NCI-H128 (cell line): ENCODE results near the gene BCOR.

Experiments used
- DNase-seq: peaks from one replicate; lab custom pipeline; 2025; ENCODE audit not compliant: unreplicated experiment; lab: John Stamatoyannopoulos, UW

Gene BCOR

DNA sequence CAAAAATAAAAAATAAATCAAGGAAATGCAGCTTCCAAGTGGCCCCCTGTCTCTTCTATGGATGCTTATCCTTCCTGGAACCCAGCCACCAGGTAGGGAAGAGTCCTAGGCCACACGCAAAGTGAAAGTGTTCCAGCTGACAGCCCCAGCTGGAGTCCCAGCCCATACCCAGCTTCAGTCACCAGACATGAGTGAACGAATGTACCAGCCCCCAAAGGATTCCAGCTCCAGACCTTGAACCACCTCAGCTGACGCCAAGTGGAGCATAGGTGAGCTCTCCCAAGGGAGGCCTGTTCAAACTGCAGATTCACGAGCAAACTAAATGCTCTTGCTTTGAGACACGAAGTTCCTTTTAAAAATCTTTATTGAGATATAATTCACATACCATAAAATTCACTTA is 62.0 kb downstream of the BCOR start:
- no peak for DNase-seq

DNA sequence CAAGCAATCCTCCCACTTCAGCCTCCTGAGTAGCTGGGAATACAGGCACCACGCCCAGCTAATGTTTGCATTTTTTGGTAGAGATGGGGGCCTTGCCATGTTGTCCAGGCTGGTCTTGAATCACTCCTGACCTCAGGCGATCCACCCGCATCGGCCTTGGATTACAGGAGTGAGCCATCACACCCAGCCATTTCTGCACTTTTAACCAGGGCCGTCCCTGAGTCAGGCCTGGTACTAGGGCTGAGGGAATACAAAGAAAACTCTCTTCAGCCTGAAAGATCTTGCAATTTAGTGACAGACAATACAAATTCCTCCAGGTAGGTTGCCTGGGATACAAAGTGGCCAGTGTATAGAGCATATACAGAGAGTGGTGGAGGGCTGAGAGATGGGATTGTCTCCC is 65.8 kb downstream of the BCOR start:
- no peak for DNase-seq

DNA sequence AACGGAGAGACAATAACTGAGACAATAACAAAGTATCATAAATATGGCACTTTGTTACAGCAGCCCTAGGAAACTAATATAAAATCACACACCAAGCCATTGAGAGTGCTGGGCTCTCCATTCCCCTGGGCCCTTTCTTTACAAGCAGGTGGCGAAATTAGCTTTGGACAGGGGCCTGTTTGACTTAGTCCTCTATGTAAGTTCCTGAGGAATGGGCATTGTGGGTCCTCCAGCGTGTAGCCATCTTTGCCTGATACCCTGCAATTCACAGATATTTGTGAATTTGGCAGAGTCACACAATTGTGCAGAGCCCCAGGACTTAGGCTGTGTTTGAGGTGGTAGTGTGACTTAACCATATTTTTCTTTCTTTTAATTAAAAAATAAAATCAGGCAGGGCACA is 67.6 kb downstream of the BCOR start:
- no peak for DNase-seq

DNA sequence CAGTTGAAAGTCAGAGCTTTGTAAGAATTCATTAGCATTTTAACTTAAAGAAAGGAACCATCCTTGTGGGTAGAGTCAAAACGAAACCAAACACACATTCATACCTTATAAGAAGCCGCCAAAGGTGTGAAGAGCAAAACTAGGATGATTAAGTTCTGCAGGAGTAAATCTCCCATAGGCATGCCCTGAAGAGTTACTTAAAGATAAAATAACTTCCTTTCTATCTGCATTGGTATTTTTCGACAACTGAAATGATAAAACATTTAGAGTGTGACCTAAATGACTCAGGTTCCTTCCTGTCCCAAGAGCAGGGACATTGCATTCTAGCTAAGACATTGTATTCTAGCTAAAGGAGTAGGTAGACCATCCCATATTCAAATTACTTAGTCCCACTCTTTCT is 75.3 kb downstream of the BCOR start:
- DNase-seq: no peak

DNA sequence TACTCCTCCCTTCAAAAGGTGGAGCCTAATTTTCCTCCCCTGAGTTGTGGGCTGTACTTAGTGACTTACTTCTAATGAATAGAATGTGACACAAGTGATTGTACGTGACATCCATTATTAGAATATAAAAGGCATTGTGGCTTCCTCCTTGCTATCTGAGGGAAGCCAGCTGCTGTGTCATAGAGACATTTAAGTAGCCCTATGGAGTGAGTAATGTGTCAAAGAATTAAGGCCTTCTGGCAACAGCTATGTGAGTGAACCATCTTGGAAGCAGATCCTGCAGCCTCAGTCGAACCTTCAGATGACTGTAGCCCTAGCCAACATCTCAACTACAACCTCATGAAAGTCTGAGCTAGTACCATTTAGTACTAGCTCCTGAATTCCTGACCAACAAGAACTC is 76.1 kb downstream of the BCOR start:
- no peak for DNase-seq

DNA sequence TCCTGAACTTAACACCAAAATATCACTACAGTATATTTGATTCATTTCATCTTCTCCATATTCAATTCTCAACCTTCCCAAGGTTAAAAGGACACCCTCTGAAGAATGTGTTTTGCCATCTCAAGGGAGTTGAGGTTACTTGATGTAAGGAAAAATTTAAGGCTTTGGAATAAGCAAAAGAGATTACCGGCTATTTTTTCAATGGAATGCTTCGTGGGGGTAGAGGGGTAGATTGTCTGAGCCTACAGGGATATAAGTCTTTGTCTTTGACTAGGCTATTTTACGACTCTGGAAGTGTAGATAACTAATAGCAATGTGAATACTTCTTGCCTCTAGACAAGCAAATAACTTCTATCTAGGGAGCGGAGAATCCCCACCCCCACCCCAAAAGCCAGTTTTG is 78.2 kb downstream of the BCOR start:
- no peak for DNase-seq

DNA sequence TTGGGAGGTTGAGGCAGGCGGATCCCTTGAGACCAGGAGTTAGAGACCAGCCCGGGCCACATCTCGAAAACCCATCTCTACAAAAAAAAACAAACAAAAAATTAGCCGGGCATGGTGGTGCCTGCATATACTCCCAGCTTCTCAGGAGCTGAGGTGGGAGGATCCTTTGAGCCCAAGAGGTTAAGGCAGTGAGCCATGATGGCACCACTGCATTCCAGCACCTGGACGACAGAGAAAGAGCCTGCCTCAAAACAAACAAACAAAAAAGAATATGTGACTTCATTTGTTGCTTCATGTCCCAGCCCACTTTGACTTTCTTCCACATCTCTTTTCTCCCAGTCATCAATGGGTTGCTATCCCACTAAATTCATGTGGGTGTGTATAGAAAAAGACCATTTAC is 79.7 kb downstream of the BCOR start:
- DNase-seq: no peak

DNA sequence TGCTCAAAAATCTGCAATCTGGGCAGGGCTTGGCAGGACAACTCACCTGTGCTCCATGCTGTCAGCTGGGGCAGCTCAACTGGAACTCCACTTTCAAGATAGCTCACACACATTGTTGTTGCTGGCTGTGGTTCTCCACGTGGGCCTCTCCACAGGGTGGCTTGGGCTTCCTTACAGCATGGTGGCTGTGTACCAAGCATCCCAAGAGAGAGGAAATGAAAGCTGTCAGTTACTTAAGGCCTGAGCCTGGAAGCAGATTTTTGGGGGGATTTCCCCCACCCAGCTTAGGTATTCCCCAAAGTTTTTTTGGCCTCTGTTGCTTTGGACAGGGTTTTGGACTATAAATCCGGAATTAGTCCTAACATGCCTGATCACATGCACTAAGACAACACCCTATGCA is 81.0 kb downstream of the BCOR start:
- no peak for DNase-seq

DNA sequence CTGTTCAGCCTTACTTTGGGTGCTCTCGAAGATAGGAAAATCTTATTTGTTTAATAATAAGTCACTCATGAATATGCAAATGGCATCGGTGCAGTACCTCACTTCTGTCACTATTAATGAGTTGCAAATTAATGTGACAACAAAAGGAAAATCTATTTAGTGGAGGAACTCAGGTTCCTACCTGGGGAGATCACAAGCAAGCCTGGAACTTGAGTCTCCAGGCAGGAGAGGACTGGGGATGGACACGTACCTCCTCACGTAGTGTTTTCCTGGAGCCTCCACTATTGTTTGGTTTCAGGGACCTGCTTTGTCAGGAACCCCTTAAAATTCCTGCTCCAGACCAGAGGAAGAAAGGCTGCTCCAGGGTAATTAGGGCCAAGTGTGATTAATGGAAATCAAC is 82.1 kb downstream of the BCOR start:
- no peak for DNase-seq

DNA sequence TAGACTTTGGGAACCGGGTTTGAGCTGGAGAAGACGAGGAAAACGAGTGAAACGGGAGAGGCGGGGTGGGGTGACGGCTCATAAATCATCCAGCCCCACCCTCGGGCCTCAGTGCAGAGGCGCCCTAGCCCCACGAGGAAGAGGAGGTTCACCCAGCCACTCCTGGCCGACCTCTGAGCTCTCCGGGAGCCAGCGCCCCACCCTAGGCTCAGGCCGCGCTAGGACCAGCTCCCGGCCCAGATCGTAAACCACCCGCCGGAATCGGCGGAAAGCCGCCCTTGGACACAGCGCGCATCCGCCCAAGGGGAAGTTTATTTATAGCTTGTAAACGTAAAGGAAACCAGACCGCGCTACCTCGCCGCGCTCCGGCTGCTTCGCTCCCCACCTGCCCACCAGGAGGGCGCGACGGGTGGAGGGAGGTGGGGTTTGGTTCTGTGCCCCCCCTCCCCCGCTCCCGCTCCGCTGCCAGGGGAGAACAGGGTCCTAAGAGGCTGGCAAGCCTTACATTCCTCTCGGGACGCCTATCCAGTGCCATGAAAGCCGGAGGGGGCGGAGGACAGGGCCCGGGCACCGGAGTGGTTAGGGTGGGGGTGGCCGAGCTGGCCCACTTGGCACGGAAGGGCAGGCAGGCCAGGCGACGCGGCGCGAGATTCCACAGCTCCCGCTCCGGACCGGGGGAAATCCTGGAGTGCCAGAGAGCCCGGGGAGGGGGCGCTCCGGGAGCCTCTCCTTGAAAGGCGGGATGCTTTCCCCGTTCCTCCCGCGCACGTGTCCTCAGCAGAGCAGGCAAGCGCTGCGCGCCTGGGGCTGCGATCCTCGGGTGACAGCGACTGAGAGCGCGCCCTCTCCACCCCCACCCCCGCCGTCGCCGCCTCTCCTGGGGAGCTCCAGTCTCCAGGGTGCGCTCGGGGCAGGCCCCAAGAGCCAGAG is 84.2 kb downstream of the BCOR start:
- peak; percentile 52 for DNase-seq

DNA sequence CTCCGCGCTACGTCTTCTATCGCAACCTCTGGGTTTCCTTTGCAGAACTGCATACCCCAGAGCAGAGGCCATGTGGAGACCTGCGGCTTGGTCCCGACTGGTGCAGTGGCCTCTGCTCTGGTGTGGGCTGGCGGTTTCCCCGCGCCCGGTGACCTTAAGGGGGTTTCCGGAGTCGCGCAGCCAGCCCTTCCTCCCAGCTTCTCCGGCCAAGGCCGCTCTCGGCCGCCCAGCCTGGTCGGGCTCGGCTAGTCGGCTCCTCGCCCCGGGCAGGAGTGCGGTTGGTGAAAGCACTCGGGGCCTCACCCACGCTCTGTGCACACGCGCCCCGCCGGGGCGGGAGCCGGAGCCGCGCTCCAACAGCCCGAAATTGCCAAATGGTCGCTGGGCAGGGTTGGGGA is 84.9 kb downstream of the BCOR start:
- no peak for DNase-seq

DNA sequence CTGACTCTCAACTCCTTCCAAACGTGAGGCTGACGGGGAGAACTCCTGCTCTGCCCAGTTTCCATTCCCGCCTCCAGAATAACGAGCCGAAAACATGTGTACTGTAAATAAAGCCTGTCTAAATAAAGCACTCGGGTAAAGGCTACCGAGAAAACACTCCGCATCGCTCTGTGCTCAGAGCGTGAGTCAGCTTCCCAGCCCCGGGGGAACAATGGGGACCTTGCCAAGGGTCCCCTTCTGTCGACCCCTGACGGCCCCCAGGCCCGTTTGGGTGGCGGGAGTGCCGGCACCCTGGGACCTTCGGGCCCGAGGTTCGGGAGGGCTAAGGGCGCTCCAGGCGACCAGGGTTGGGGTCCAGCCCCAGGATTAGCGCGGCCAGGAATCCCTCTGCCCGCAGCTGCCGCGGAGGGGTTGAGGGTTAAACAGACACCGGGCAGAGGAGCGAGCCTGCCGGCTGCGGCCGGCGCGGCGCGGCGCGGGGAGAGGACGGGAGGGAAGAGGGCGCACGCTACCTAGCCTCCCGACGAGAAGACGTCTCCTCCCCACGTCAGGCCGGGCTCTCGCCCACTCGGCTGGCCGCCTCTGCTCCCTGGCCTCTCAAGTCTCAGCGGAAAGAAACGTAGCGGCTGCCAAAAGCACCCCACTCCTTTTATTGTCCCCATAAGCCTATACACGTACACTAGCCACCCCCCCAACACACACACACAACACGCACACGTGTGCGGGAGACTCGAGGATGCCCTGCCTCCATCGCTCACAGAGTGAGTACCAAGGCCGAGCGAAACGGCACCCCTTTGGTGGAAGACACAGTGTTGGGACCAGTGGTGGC is 85.5 kb downstream of the BCOR start:
- no peak for DNase-seq

DNA sequence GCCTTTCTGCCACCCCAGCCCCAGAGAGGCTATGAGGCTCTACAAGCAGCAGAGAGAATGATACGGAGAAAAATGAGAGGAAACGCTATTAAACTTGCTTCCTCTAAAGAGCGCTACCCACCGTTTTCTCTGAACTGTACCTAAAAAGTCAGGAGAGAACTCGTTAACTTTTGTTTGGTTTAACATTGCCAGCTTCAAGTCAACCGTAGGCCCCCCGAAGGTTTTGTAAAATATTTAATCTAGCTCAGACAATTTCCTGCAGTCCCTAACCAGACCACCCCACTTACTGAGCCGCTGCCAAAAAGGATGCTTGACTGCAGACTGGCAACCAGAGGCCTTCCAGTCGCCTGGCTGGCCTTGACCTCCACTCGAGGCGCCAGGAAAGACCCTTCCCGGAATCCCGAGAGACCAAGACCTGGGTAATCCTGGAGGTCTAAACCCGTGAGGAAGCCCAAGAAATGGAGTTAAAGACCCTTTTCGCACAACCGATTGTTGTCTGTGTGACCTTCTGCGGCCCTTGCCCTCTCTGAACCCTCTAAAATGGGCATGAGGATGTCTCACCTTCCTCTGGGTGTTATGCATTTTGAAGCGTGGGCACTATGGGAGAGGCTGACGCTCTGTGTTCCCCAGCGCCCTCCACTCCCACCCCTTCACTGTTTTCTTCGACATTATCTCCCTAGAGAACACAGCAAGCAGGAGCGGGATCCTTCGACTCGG is 86.3 kb downstream of the BCOR start:
- DNase-seq: no peak

DNA sequence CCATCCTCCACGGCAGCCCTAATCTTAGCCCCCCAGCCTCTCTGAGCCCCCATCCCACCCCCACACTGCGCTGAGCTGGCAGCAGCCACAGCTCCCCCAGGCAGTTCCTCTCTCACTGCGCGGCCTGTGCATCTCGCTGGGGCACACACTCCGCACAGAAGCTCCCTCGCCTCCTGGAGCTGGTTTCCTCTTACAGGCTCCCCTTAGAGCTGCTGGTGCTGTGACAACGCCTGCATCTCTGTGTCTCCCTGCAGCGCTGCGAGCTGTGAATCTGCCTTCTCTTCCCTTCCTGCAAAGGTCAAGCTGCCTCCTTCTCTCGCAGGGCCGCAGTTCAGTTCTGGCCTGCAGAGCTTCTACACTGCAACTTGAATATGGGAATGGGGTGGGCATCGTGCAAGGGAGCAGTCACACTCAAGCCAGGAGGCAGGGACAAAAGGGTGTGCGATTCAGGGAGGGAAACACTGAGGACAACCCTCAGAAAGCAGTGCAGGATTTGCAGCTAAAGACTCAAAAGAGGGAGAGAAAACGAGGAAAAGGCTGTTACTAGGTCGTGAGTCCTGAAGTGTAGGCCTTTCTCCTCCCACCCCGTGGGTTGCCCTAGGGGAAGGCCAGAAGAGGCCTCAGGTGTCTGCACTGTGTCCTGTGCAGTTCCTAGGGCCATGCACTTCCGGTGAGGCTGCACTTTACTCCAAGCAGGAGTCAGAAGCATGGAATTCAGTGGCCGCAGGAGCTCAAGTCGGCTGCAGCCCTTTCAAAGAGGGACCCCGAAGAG is 87.0 kb downstream of the BCOR start:
- DNase-seq: no peak

DNA sequence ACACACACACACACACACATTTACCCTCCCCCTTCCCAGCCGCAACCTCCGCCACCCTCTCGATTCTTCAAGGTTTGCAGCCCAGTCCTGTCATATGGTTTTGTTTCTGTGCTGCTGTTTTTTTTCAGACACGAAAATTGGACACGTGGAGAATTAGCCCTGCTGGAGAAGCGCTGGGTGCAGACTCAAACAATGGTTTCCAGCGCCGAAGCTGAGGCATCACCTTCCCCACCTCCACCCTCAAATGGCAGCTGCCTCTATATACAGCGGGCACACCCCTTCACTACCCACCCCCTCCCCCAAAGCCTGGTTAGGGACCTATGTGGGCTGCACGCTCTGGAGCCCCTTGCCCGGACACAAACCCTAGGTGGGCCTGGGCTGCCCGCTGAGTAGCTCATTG is 87.9 kb downstream of the BCOR start:
- DNase-seq: no peak

DNA sequence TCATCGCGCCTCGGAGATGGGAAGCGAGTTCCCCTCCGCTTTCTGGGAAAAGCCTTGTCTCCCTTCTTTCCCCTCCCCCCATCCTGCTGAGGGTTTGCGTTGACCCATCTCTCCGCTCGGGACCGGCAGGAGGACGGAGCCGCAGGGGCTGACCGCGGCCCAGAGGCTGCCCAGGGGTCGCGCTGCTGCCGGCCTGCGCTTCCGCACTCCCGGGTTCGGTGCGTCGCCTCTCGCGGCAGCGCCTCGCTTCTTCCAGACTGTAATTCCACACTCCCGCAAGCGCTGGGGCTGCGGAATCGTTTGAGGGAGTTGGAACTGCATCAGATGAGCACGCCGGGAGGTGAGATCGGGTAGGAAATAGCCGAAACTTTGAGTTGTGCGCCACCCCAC is 88.3 kb downstream of the BCOR start:
- no peak for DNase-seq

DNA sequence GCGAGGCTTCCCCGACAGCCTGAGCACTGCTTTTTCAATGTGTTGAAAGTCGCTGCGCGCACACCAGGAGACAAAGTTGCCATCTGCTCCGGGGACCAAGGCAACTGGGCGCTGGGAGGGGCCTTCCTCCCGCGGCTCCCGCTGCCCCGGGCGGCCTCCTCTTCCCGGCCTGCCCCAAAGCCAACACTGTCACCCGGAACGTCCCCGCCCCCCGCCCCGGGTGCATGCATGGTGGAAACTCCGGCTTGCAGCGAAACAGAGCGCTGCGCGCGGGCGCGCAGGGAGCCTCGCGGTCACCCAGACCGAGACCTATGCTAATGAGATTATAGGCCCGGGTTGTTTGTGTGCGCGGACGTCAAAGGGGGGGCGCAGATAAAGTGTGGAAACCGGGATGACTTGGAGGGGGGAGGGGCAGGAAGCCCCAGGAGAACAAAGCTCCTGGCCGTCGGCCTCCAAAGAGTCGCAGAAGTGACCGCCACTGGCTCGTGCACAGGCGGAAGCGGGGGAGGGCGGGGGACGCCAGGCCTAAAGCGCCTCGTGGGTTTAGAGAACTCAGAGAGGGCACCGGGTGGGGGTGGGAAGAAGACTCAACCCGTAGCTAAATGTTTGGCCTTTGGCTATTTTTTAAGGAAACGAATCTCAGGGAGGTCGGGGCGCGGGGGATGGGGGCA is 88.8 kb downstream of the BCOR start:
- peak; percentile 16 for DNase-seq

DNA sequence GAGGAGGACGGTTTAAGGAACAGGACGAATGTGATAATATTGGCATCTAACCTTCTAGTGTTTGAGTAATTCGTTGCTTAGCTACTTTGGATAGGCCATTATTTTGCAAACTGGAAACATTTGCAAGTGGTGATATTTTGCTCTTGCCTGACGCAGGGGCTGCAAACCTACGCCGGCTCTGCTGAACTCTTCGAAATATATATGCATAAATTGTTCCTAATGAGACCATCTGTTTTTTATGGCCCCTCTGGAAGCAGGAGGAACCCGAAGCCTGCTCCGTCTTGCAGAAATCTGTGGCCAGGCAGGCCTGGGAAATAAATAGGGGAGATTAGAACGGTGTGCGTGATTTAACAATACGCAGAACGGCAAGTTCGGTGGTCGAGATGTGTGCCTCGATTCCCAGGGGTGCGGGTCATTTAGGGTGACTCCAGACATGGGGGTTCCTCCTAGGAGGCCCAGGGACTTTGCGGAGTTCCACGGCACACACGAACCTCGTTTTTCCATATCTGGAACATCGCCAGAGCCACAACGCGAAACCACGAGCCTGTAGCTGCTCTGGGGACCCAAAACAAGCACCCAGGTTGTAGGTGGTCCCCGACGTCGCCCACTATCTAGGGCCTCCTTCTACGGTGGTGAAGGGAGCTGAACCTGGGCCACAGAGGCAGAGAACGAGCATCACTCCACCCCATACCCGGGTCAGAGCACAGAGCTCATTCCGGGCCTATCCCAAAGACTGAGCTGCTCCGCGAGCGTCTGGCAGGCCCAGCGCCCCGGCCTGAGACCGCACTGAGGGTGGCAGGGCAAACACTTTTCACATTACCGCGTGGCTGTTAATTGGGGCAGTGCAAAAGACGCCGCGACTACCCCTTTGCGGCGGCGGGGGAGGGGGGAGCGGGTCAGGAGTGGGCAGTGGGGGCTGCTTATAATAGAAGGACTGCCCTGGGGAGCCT is 89.7 kb downstream of the BCOR start:
- no peak for DNase-seq

DNA sequence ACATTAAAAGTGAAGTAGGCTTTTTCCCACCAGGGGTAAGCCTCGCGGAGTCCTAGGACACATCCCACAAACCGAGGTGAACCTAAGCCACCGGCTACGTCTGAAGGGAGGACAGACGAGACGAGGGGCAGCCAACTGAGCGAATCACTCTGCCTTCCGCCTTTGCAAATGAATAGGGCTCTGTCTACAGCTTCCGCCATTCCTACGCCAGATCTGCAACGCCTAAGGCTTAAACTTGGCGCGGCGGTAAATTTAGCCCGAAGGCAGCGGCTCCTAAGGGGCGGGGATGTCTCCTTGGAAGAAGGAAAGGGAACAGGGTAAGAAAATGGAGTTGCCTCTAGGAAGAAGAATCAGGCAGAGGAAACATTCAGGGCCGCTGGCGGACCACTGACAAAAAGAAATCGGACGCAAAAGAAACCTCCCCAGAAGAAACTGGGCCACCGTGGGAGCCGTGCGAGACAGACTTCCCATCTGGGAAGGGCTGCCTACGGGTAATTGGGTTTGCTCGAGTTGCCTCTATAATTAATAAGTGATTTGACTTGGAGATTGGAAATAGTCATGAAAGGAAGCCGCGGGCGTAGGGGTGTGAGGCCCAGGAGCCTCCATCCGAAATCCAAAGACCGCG is 90.5 kb downstream of the BCOR start:
- DNase-seq: no peak
